ENCODE measurements around the gene TREM2. TPM values are rescaled to one million over a fixed set of nuclear protein-coding genes. Genes with fewer than 3 reads are reported as not detected.
A peak's percentile ranks its signal among the peaks of the same experiment; 100 is the strongest.

TREM2 gene
- total and polyA plus RNA-seq, 2 of the 8 experiments (the other 6 are each of a cell fraction or from before 2014, with no cell fraction given): 0.20 TPM; not detected in 1

DNA sequence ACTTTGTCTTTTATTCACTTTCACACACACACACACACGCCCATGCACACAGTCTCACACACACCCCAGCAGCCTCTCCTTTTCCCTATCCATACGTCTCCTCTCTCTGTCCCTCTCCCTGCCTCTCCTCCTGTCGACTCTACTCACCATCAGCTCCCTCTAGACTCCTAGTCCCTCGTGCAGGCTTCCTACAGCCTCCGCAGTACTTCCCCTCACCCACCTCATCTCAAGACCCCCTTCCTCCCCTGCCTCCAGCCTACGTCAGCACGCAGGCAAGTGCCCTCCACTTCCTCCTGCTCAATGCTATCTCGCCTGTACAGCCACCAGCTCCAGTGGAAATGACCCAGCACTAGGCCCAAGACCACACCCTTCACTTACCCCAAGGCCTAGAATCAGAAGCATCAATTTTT, 38.9 kb upstream of the TREM2 start:
- Histone ChIP-seq H2BK12ac (ENCODE audit: low read depth, low read length) (0 out of 2 replicates have a peak overlapping the region, but pooled peaks have one; percentile 18), H4K5ac (ENCODE audit: insufficient read length, low read depth, low read length) (no peak overlapping the region), H3K27me3 (replicated peaks in 1 of 4; ENCODE audit: control insufficient read depth in 3 of 4, extremely low read depth in 1 of 4, insufficient read depth in 3 of 4, low read length in 3 of 4) (no peaks in the 10 kb centered on the region; a peak in 1 of 7 replicates), H2BK20ac (ENCODE audit: low read length) (no peak overlapping the region), H2BK15ac (ENCODE audit: low read length) (no peak overlapping the region), H2BK120ac (replicated peaks; ENCODE audit: low read depth, low read length) (no peak overlapping the region), H3K18ac (ENCODE audit: extremely low read depth, low read length) (no peak overlapping the region), H3K9ac (replicated peaks in 1 of 4; ENCODE audit: extremely low read depth in 1 of 4, low read depth in 3 of 4, low read length in 3 of 4) (no peak overlapping the region), H4K8ac (ENCODE audit: extremely low read depth, insufficient read depth, low read length) (no peak overlapping the region), H3K36me3 (ENCODE audit: control insufficient read depth in 2 of 4, insufficient read depth in 4 of 4, low read length in 3 of 4) (no peaks in the 10 kb centered on the region), H2AK5ac (ENCODE audit: low read depth, low read length) (no peak overlapping the region), H3K4me2 (ENCODE audit: insufficient read depth in 1 of 2, low read depth in 2 of 2, low read length in 2 of 2) (no peak overlapping the region), H4K20me1 (replicated peaks in 1 of 2; ENCODE audit: control insufficient read depth in 1 of 2, insufficient read depth in 2 of 2, low read length in 2 of 2) (no peaks in the 10 kb centered on the region), H3K4me1 (replicated peaks in 1 of 4; ENCODE audit: control insufficient read depth in 3 of 4, insufficient read depth in 4 of 4, low read length in 3 of 4) (peaks cover 0 to 7% (median 3%) of the 10 kb centered on the region in 4 experiments; a peak in 5 of 7 replicates), H3K23me2 (ENCODE audit: low read depth, low read length) (no peaks in the 10 kb centered on the region), H4K91ac (replicated peaks; ENCODE audit: insufficient read length, low read length) (no peak overlapping the region), H3K4ac (replicated peaks; ENCODE audit: insufficient read length, low read depth, low read length) (no peak overlapping the region), H3K27ac (ENCODE audit: low read depth, low read length) (no peak overlapping the region), H3K4me3 (ENCODE audit: extremely low read depth in 1 of 4, insufficient read depth in 2 of 4, low read depth in 3 of 4, low read length in 4 of 4) (no peak overlapping the region), H2BK5ac (ENCODE audit: low read depth, low read length) (no peak overlapping the region), H3K14ac (ENCODE audit: insufficient read length) (no peak overlapping the region), H3K79me1 (ENCODE audit: low read depth, low read length) (no peaks in the 10 kb centered on the region), H2AFZ (ENCODE audit: low read length) (no peak overlapping the region), H3K79me2 (ENCODE audit: control insufficient read depth in 1 of 2, insufficient read depth in 2 of 2, low read length in 2 of 2) (no peaks in the 10 kb centered on the region), H3K56ac (replicated peaks; ENCODE audit: insufficient read length, low read depth, low read length) (no peak overlapping the region), H3K9me3 (ENCODE audit: insufficient read depth in 2 of 2, low read depth in 1 of 2, low read length in 1 of 2) (no peaks in the 10 kb centered on the region), H3K23ac (ENCODE audit: insufficient read length) (no peak overlapping the region)
- ChIA-PET CTCF (ENCODE audit: partially characterized antibody) (interaction anchor here (0.9 to 4.7 kb wide), 3 partner anchors 11 to 20 kb away, joined by 4 to 48 read pairs (median 4); no protein-coding TSS in a partner anchor), POLR2A (ENCODE audit: partially characterized antibody) (no interaction called here)
- FAIRE-seq: no peak
- DNase-seq (ENCODE audit: low read depth in 1 of 2, low spot score in 2 of 2): peak in 1 of 2 experiments; percentile 35
- WGBS, 2 experiments (ENCODE audit: extremely low coverage in 1 of 2, insufficient coverage in 1 of 2, insufficient read length in 1 of 2, insufficient replicate concordance in 2 of 2, low coverage in 1 of 2, low lambda C conversion rate in 2 of 2, missing lambda C conversion rate in 1 of 2): 80% methylated on average over 8 of the region's 8 CpGs; no CpG with 5 or more reads in 1 of the 2 experiments
- no peak for TF ChIP-seq RAD21 (IDR thresholded peaks at IDR 0.05 in 1 of 2, conservative IDR thresholded peaks at IDR 0.05 in 1 of 2; ENCODE audit: low read depth in 2 of 2, low read length in 2 of 2)
- TF ChIP-seq RBBP5 (IDR thresholded peaks at IDR 0.05; ENCODE audit: borderline replicate concordance, low read depth, low read length): no peak
- no peak for TF ChIP-seq JUN (IDR thresholded peaks at IDR 0.05; ENCODE audit: low read depth, low read length)
- TF ChIP-seq HDAC2 (IDR thresholded peaks at IDR 0.05; ENCODE audit: borderline replicate concordance in 1 of 2, low read depth in 2 of 2, low read length in 2 of 2): no peak
- TF ChIP-seq YY1 (IDR thresholded peaks at IDR 0.05; ENCODE audit: low read depth, low read length): no peak
- no peak for TF ChIP-seq TAF7 (optimal IDR thresholded peaks at IDR 0.05; ENCODE audit: borderline replicate concordance, low read depth, low read length)
- TF ChIP-seq CBX8 (IDR thresholded peaks at IDR 0.05; ENCODE audit: borderline replicate concordance, low read depth, low read length): no peak
- TF ChIP-seq JUND (IDR thresholded peaks at IDR 0.05; ENCODE audit: low read length): no peak
- TF ChIP-seq, protein P1, sequence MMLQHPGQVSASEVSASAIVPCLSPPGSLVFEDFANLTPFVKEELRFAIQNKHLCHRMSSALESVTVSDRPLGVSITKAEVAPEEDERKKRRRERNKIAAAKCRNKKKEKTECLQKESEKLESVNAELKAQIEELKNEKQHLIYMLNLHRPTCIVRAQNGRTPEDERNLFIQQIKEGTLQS (IDR thresholded peaks at IDR 0.05; ENCODE audit: insufficient read depth, low read depth, low read length): no peak
- no peak for TF ChIP-seq HDAC6 (IDR thresholded peaks at IDR 0.05; ENCODE audit: low read depth, low read length)
- TF ChIP-seq, protein P2, sequence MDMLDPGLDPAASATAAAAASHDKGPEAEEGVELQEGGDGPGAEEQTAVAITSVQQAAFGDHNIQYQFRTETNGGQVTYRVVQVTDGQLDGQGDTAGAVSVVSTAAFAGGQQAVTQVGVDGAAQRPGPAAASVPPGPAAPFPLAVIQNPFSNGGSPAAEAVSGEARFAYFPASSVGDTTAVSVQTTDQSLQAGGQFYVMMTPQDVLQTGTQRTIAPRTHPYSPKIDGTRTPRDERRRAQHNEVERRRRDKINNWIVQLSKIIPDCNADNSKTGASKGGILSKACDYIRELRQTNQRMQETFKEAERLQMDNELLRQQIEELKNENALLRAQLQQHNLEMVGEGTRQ (IDR thresholded peaks at IDR 0.05; ENCODE audit: low read length): no peak
